GM19023 (cell line): ENCODE results near the gene PPP1R37.

Source experiments
- ATAC-seq: cut with Tn5 transposase; IDR thresholded peaks from one replicate; pipeline ENCODE4 v1.9.1; 2021; ENCODE audit warnings: mild to moderate bottlenecking, moderate library complexity; ENCODE audit not compliant: unreplicated experiment

The PPP1R37 gene

GRCh38 chr19:45151320-45151719, 58.3 kb downstream of the PPP1R37 start:
- no peak for ATAC-seq

GRCh38 chr19:45151821-45152503, 59.0 kb downstream of the PPP1R37 start:
- no peak for ATAC-seq

- ATAC-seq, result no peak
These were observed 59.7 kb downstream of the PPP1R37 start for GRCh38 chr19:45152504-45153338.

GRCh38 chr19:45153339-45154063, 60.5 kb downstream of the PPP1R37 start:
- no peak for ATAC-seq

- ATAC-seq, result no peak
These were observed 61.3 kb downstream of the PPP1R37 start for GRCh38 chr19:45154064-45154827.

GRCh38 chr19:45156011-45156630, 63.1 kb downstream of the PPP1R37 start:
- no peak for ATAC-seq

- ATAC-seq, result no peak
These were observed 63.8 kb downstream of the PPP1R37 start for GRCh38 chr19:45156751-45157150.

- no peak for ATAC-seq
These were observed 65.7 kb downstream of the PPP1R37 start for GRCh38 chr19:45158503-45159209.

GRCh38 chr19:45159210-45159970, 66.4 kb downstream of the PPP1R37 start:
- ATAC-seq, result no peak

- ATAC-seq, result no peak
These were observed 67.0 kb downstream of the PPP1R37 start for GRCh38 chr19:45159971-45160324.

- ATAC-seq, result no peak
These were observed 68.1 kb downstream of the PPP1R37 start, which contains the start of gene NKPD1 for GRCh38 chr19:45160870-45161737. NKPD1 (minus strand) TSS chr19:45160982; CDS start chr19:45160150, 832 bp downstream.

- ATAC-seq, result no peak
These were observed 69.0 kb downstream of the PPP1R37 start for GRCh38 chr19:45161738-45162607.

GRCh38 chr19:45162608-45163143, 69.7 kb downstream of the PPP1R37 start:
- ATAC-seq, result no peak

- ATAC-seq, result no peak
These were observed 70.2 kb downstream of the PPP1R37 start for GRCh38 chr19:45163156-45163555.

GRCh38 chr19:45163751-45164460, 70.9 kb downstream of the PPP1R37 start:
- ATAC-seq, result no peak
